Omental fat pad (tissue), 4 donors: ENCODE measurements around the gene TRIM24. TPM values are rescaled to one million over a fixed set of nuclear protein-coding genes. Genes with fewer than 3 reads are reported as not detected.
"Not testable (repeated sequence)": the region's sequence is repeated elsewhere in the genome, so short reads cannot be mapped to it uniquely, and the experiment has no call there.

ENCODE experiments used
- ATAC-seq: fragments of 150-250 bp; one replicate; pipeline ENCODE4 v1.9.1; 2016; ENCODE audit warnings: mild to moderate bottlenecking, moderate library complexity; ENCODE audit not compliant: low FRiP score
- DNase-seq: peaks from one replicate; pipeline ENCODE4 v3.0.0-alpha.2; 2019; ENCODE audit warnings: low spot score
- CTCF ChIP-seq, 3 donors: fragments of 450-650 bp; IDR thresholded peaks; one replicate each; pipeline ENCODE4 v1.5.1; 2016 to 2017; ENCODE audit warnings: antibody characterized with exemption in 3 of 3, mild to moderate bottlenecking in 3 of 3, moderate library complexity in 2 of 3
- total RNA-seq, 4 donors: library from RNA; depleted of rRNA; stranded (reverse); fragments of >200 nt; gene quantifications; one replicate each; pipeline ENCODE4 v1.1.0, GENCODE V29; 2016

The TRIM24 gene
- total RNA-seq: 10 to 100 TPM in 3 of 4 donors, 1 to 10 TPM in 1; 9.2 to 20.6 (median 11.4) TPM

GRCh38 chr7:138460176-138460648 is at the start of gene TRIM24:
Gene TRIM24 (plus strand): TSS chr7:138460259. CDS start chr7:138460549, 290 bp downstream.
- peak; percentile 68 for DNase-seq
- TF ChIP-seq CTCF (IDR thresholded peaks at IDR 0.05): no peak
- peak; percentile 96 for ATAC-seq

GRCh38 chr7:138412077-138412476 is 48.0 kb upstream of the TRIM24 start:
- ATAC-seq, DNase-seq: not testable (repeated sequence)

GRCh38 chr7:138412921-138413320 is 47.1 kb upstream of the TRIM24 start:
- DNase-seq, ATAC-seq: not testable (repeated sequence)

- DNase-seq: no peak
- ATAC-seq: no peak
- TF ChIP-seq CTCF (IDR thresholded peaks at IDR 0.05): no peak
Observed at GRCh38 chr7:138417078-138417700, 42.9 kb upstream of the TRIM24 start.

- ATAC-seq: no peak
Observed at GRCh38 chr7:138417764-138418163, 42.3 kb upstream of the TRIM24 start.

GRCh38 chr7:138418403-138418802 is 41.7 kb upstream of the TRIM24 start:
- ATAC-seq: not testable (repeated sequence)

More at GRCh38 chr7:138417764-138418163, 42.3 kb upstream of the TRIM24 start:
- TF ChIP-seq CTCF (IDR thresholded peaks at IDR 0.05): no peak
- no peak for DNase-seq

GRCh38 chr7:138425026-138425425 is 35.0 kb upstream of the TRIM24 start:
- ATAC-seq (no peak), DNase-seq (no peak)
- TF ChIP-seq CTCF (IDR thresholded peaks at IDR 0.05): no peak

More at GRCh38 chr7:138418403-138418802, 41.7 kb upstream of the TRIM24 start:
- DNase-seq: not testable (repeated sequence)

GRCh38 chr7:138429577-138430250 is 30.3 kb upstream of the TRIM24 start:
- no peak for TF ChIP-seq CTCF (IDR thresholded peaks at IDR 0.05)
- ATAC-seq: no peak
- DNase-seq: no peak
